ENCODE measurements around the gene NKAIN1. TPM values are rescaled to one million over a fixed set of nuclear protein-coding genes. Genes with fewer than 3 reads are reported as not detected.

Gene NKAIN1
- total RNA-seq, 4 donors from 2014 or later: not detected

- H3K27ac ChIP-seq: no peak overlapping the region
- WGBS, 2 donors: 86 to 88% methylated on average over 1 of the region's 1 CpG
- no peaks in the 10 kb centered on the region for H3K4me1 ChIP-seq
- DNase-seq (ENCODE audit: low spot score in 2 of 2): no peak
- no peaks in the 10 kb centered on the region for H3K9me3 ChIP-seq
- no peak for TF ChIP-seq POLR2A (IDR thresholded peaks at IDR 0.05)
- TF ChIP-seq CTCF (IDR thresholded peaks at IDR 0.05): no peak
- no peak for TF ChIP-seq EP300 (IDR thresholded peaks at IDR 0.05)
- H3K27me3 ChIP-seq: peaks cover 0 to 7% of the 10 kb centered on the region in 2 donors
- no peaks in the 10 kb centered on the region for H3K36me3 ChIP-seq
- no peak overlapping the region for H3K4me3 ChIP-seq
Observed at GRCh38 chr1:31191281-31191680, 48.4 kb downstream of the NKAIN1 start.

- Histone ChIP-seq H3K9me3 (no peaks in the 10 kb centered on the region), H3K27me3 (peaks cover 0 to 7% of the 10 kb centered on the region in 2 donors), H3K4me3 (no peak overlapping the region), H3K27ac (no peak overlapping the region), H3K36me3 (no peaks in the 10 kb centered on the region), H3K4me1 (no peaks in the 10 kb centered on the region)
- 82 to 93% methylated on average over 4 of the region's 4 CpGs for WGBS, 2 donors
- TF ChIP-seq POLR2A (IDR thresholded peaks at IDR 0.05) (no peak), EP300 (IDR thresholded peaks at IDR 0.05) (no peak), CTCF (IDR thresholded peaks at IDR 0.05) (no peak)
- no peak for DNase-seq (ENCODE audit: low spot score in 2 of 2)
Observed at GRCh38 chr1:31189696-31190674, 49.7 kb downstream of the NKAIN1 start.

GRCh38 chr1:31183927-31184554 is 55.6 kb downstream of the NKAIN1 start:
- Histone ChIP-seq H3K9me3 (no peaks in the 10 kb centered on the region), H3K4me3 (no peak overlapping the region), H3K27me3 (peaks cover 0 to 37% of the 10 kb centered on the region in 2 donors), H3K4me1 (peaks cover 0 to 18% (median 7%) of the 10 kb centered on the region in 4 donors), H3K36me3 (no peaks in the 10 kb centered on the region), H3K27ac (no peak overlapping the region)
- peak in 1 of 2 donors; percentile 58 for DNase-seq (ENCODE audit: low spot score in 2 of 2)
- TF ChIP-seq CTCF (IDR thresholded peaks at IDR 0.05) (peak; percentile 62 to 78 (median 65)), POLR2A (IDR thresholded peaks at IDR 0.05) (no peak), EP300 (IDR thresholded peaks at IDR 0.05) (no peak)
- WGBS, 2 donors: 38 to 39% methylated on average over 6 of the region's 6 CpGs

GRCh38 chr1:31183126-31183525 is 56.6 kb downstream of the NKAIN1 start:
- no peak overlapping the region for H3K4me3 ChIP-seq
- 77 to 82% methylated on average over 6 of the region's 6 CpGs for WGBS, 2 donors
- H3K36me3 ChIP-seq: no peaks in the 10 kb centered on the region
- H3K27me3 ChIP-seq: peaks cover 0 to 37% of the 10 kb centered on the region in 2 donors
- no peaks in the 10 kb centered on the region for H3K9me3 ChIP-seq
- H3K27ac ChIP-seq: no peak overlapping the region
- peaks cover 0 to 18% (median 7%) of the 10 kb centered on the region in 4 donors for H3K4me1 ChIP-seq
- no peak for DNase-seq (ENCODE audit: low spot score in 2 of 2)
- TF ChIP-seq CTCF (IDR thresholded peaks at IDR 0.05): no peak
- TF ChIP-seq EP300 (IDR thresholded peaks at IDR 0.05): no peak
- TF ChIP-seq POLR2A (IDR thresholded peaks at IDR 0.05): no peak

GRCh38 chr1:31182352-31182751 is 57.3 kb downstream of the NKAIN1 start:
- Histone ChIP-seq H3K9me3 (no peaks in the 10 kb centered on the region), H3K4me3 (peak overlapping the region in 1 of 4 donors; percentile 38), H3K4me1 (peaks cover 0 to 18% (median 7%) of the 10 kb centered on the region in 4 donors), H3K27me3 (peaks cover 0 to 35% of the 10 kb centered on the region in 2 donors), H3K36me3 (no peaks in the 10 kb centered on the region), H3K27ac (no peak overlapping the region)
- TF ChIP-seq CTCF (IDR thresholded peaks at IDR 0.05): peak in 2 of 5 experiments; percentile 12 to 30
- TF ChIP-seq POLR2A (IDR thresholded peaks at IDR 0.05): no peak
- peak in 1 of 2 donors; percentile 36 for TF ChIP-seq EP300 (IDR thresholded peaks at IDR 0.05)
- peak; percentile 43 to 77 for DNase-seq (ENCODE audit: low spot score in 2 of 2)
- 1 to 3% methylated on average over 9 to 16 of the region's 18 CpGs for WGBS, 2 donors
